ENCODE data around the gene FOXN1.

The FOXN1 gene

DNA sequence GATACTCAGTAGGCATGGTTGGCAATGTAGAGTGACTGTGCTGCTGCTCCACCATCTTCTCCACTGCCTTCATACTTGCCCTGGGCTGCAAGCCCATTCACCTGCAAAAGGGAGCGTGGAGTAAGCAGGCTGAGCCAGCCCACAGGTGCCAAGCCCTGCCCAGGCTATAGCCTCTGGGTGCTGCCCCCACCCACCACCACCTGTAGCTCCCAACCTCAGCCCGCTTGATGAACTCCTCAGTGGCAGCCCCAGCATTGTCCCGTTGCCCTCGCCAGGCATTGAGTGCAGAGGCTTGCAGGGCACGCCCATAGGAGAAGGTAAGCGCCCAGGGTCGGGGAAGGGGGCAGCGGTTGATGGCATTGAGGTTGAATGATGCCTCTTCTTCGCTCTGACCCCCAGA is 67.4 kb downstream of the FOXN1 start:
- Histone ChIP-seq H3K9me3 (ENCODE audit: insufficient read depth, low read depth, low read length) (no peaks in the 10 kb centered on the region), H3K9ac (ENCODE audit: low read length) (no peak overlapping the region), H2BK12ac (ENCODE audit: low read length) (no peak overlapping the region), H2BK120ac (ENCODE audit: insufficient read depth, low read length, poor library complexity) (no peak overlapping the region), H4K8ac (ENCODE audit: low read depth, low read length) (no peak overlapping the region), H4K12ac (ENCODE audit: low read depth, low read length) (no peak overlapping the region), H2BK5ac (ENCODE audit: low read depth, low read length, poor library complexity) (no peak overlapping the region), H3K27ac (ENCODE audit: low read depth, low read length) (no peak overlapping the region), H4K91ac (ENCODE audit: low read depth, low read length) (no peak overlapping the region), H2AFZ (ENCODE audit: insufficient read depth, low read length, poor library complexity) (no peak overlapping the region), H3K27me3 (ENCODE audit: insufficient read depth, low read length) (no peaks in the 10 kb centered on the region), H3K79me2 (ENCODE audit: control insufficient read depth, insufficient read depth, low read length, poor library complexity) (peaks cover 6% of the 10 kb centered on the region), H3K4me1 (ENCODE audit: control insufficient read depth in 1 of 2, insufficient read depth in 2 of 2, low read length in 2 of 2) (peaks cover 7 to 12% of the 10 kb centered on the region in 2 experiments), H2AK5ac (ENCODE audit: low read length) (no peak overlapping the region), H3K23ac (ENCODE audit: low read length) (no peak overlapping the region), H3K18ac (ENCODE audit: low read length) (no peak overlapping the region), H3K4me2 (ENCODE audit: low read length) (no peak overlapping the region), H3K4me3 (ENCODE audit: low read depth, low read length) (no peak overlapping the region), H3K14ac (ENCODE audit: low read length) (no peak overlapping the region), H3K79me1 (ENCODE audit: low read length) (peaks cover 9% of the 10 kb centered on the region), H3K4ac (ENCODE audit: low read depth, low read length) (no peak overlapping the region), H3K36me3 (ENCODE audit: control insufficient read depth in 1 of 2, insufficient read depth in 2 of 2, low read length in 2 of 2) (peaks cover 8 to 12% of the 10 kb centered on the region in 2 experiments)
- WGBS (ENCODE audit: extremely low coverage, insufficient coverage, insufficient read length), result no CpG with 5 or more reads among the region's 9 CpGs
- DNase-seq, result no peak

GRCh38 chr17:28573966-28574480 is 67.9 kb downstream of the FOXN1 start:
- H3K4me1 ChIP-seq (ENCODE audit: control insufficient read depth in 1 of 2, insufficient read depth in 2 of 2, low read length in 2 of 2), result peaks cover 7 to 12% of the 10 kb centered on the region in 2 experiments
- no peak for DNase-seq
- no peaks in the 10 kb centered on the region for H3K27me3 ChIP-seq (ENCODE audit: insufficient read depth, low read length)
- no peak overlapping the region for H4K91ac ChIP-seq (ENCODE audit: low read depth, low read length)
- no peak overlapping the region for H3K18ac ChIP-seq (ENCODE audit: low read length)
- no peak overlapping the region for H2AK5ac ChIP-seq (ENCODE audit: low read length)
- no peak overlapping the region for H2AFZ ChIP-seq (ENCODE audit: insufficient read depth, low read length, poor library complexity)
- H2BK12ac ChIP-seq (ENCODE audit: low read length), result no peak overlapping the region
- H3K79me2 ChIP-seq (ENCODE audit: control insufficient read depth, insufficient read depth, low read length, poor library complexity), result peaks cover 6% of the 10 kb centered on the region
- no peak overlapping the region for H3K14ac ChIP-seq (ENCODE audit: low read length)
- no CpG with 5 or more reads among the region's 6 CpGs for WGBS (ENCODE audit: extremely low coverage, insufficient coverage, insufficient read length)
- H4K8ac ChIP-seq (ENCODE audit: low read depth, low read length), result no peak overlapping the region
- H3K27ac ChIP-seq (ENCODE audit: low read depth, low read length), result no peak overlapping the region
- peaks cover 13 to 17% of the 10 kb centered on the region in 2 experiments for H3K36me3 ChIP-seq (ENCODE audit: control insufficient read depth in 1 of 2, insufficient read depth in 2 of 2, low read length in 2 of 2)
- no peaks in the 10 kb centered on the region for H3K9me3 ChIP-seq (ENCODE audit: insufficient read depth, low read depth, low read length)
- no peak overlapping the region for H3K4me2 ChIP-seq (ENCODE audit: low read length)
- no peak overlapping the region for H4K12ac ChIP-seq (ENCODE audit: low read depth, low read length)
- no peak overlapping the region for H3K4ac ChIP-seq (ENCODE audit: low read depth, low read length)
- H3K23ac ChIP-seq (ENCODE audit: low read length), result no peak overlapping the region
- H3K79me1 ChIP-seq (ENCODE audit: low read length), result peaks cover 9% of the 10 kb centered on the region
- no peak overlapping the region for H3K9ac ChIP-seq (ENCODE audit: low read length)
- H2BK5ac ChIP-seq (ENCODE audit: low read depth, low read length, poor library complexity), result no peak overlapping the region
- no peak overlapping the region for H2BK120ac ChIP-seq (ENCODE audit: insufficient read depth, low read length, poor library complexity)
- no peak overlapping the region for H3K4me3 ChIP-seq (ENCODE audit: low read depth, low read length)

DNA sequence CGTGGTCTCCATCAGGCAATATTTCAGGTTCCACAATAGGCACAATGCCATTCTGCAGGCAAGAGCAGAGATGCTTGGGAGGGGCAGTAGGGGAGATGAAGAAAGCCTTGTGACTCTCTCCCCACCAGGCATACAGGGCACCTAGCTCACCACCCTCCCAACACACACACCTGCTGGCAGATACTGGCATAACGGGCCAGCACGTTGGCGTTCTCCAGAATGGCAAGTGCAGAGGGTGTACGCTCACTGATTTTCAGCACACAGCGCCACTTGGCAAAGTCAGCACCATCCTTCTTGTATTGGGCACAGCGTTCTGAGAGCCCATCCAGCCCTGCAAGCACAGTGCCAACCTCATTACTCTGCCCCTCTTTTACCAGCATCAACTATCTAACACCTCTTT is 68.4 kb downstream of the FOXN1 start:
- Histone ChIP-seq H3K4me1 (ENCODE audit: control insufficient read depth in 1 of 2, insufficient read depth in 2 of 2, low read length in 2 of 2) (peaks cover 7 to 12% of the 10 kb centered on the region in 2 experiments), H3K4ac (ENCODE audit: low read depth, low read length) (no peak overlapping the region), H2BK120ac (ENCODE audit: insufficient read depth, low read length, poor library complexity) (no peak overlapping the region), H3K27ac (ENCODE audit: low read depth, low read length) (no peak overlapping the region), H4K8ac (ENCODE audit: low read depth, low read length) (no peak overlapping the region), H3K18ac (ENCODE audit: low read length) (no peak overlapping the region), H3K4me3 (ENCODE audit: low read depth, low read length) (peak overlapping the region; percentile 3), H3K9ac (ENCODE audit: low read length) (no peak overlapping the region), H3K79me2 (ENCODE audit: control insufficient read depth, insufficient read depth, low read length, poor library complexity) (peaks cover 6% of the 10 kb centered on the region), H2BK12ac (ENCODE audit: low read length) (no peak overlapping the region), H2AFZ (ENCODE audit: insufficient read depth, low read length, poor library complexity) (no peak overlapping the region), H3K79me1 (ENCODE audit: low read length) (peaks cover 9% of the 10 kb centered on the region), H2AK5ac (ENCODE audit: low read length) (no peak overlapping the region), H3K23ac (ENCODE audit: low read length) (no peak overlapping the region), H3K36me3 (ENCODE audit: control insufficient read depth in 1 of 2, insufficient read depth in 2 of 2, low read length in 2 of 2) (peaks cover 15 to 22% of the 10 kb centered on the region in 2 experiments), H3K4me2 (ENCODE audit: low read length) (no peak overlapping the region), H4K91ac (ENCODE audit: low read depth, low read length) (no peak overlapping the region), H3K9me3 (ENCODE audit: insufficient read depth, low read depth, low read length) (no peaks in the 10 kb centered on the region), H4K12ac (ENCODE audit: low read depth, low read length) (no peak overlapping the region), H3K27me3 (ENCODE audit: insufficient read depth, low read length) (no peaks in the 10 kb centered on the region), H2BK5ac (ENCODE audit: low read depth, low read length, poor library complexity) (no peak overlapping the region), H3K14ac (ENCODE audit: low read length) (no peak overlapping the region)
- DNase-seq, result no peak
- no CpG with 5 or more reads among the region's 7 CpGs for WGBS (ENCODE audit: extremely low coverage, insufficient coverage, insufficient read length)

DNA sequence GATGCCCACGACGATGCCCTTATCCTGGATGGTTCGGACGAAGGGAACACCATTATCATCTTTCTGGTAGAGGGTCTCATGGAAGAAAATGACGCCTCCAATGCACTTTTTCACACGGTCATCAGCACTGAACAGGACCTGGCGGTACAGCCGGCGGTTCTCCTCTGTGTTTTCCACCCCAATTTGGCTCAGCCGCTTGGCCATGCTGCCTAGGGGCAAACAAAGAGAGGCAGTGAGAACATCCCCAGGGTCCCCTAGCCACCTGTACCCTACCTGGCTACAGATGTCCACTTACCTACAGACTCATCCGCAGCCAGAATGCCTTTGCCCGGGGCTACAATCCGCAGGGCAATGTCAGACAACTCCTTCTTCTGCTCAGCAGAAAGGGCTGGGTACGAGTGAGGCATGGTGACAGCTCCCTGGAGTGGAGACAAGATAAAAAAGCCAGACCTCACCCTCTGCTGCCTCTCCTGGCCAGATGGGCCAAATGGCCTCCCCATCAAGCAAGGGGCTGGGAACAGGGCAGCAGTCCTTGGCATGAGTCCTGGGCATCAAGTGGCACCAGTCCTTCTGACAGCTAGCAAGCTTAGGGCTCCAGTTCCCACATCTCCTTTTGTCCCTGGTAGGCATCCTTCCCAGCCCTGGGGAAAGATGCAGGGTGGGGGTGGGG is 69.1 kb downstream of the FOXN1 start:
- no peaks in the 10 kb centered on the region for H3K9me3 ChIP-seq (ENCODE audit: insufficient read depth, low read depth, low read length)
- peaks cover 7 to 10% of the 10 kb centered on the region in 2 experiments for H3K4me1 ChIP-seq (ENCODE audit: control insufficient read depth in 1 of 2, insufficient read depth in 2 of 2, low read length in 2 of 2)
- H2BK120ac ChIP-seq (ENCODE audit: insufficient read depth, low read length, poor library complexity), result no peak overlapping the region
- H3K27me3 ChIP-seq (ENCODE audit: insufficient read depth, low read length), result no peaks in the 10 kb centered on the region
- no peak overlapping the region for H4K12ac ChIP-seq (ENCODE audit: low read depth, low read length)
- H2BK12ac ChIP-seq (ENCODE audit: low read length), result no peak overlapping the region
- no peak overlapping the region for H3K27ac ChIP-seq (ENCODE audit: low read depth, low read length)
- H3K14ac ChIP-seq (ENCODE audit: low read length), result no peak overlapping the region
- H3K18ac ChIP-seq (ENCODE audit: low read length), result no peak overlapping the region
- H3K79me2 ChIP-seq (ENCODE audit: control insufficient read depth, insufficient read depth, low read length, poor library complexity), result peaks cover 6% of the 10 kb centered on the region
- H3K4me2 ChIP-seq (ENCODE audit: low read length), result no peak overlapping the region
- no peak overlapping the region for H3K9ac ChIP-seq (ENCODE audit: low read length)
- no peak overlapping the region for H3K23ac ChIP-seq (ENCODE audit: low read length)
- no peak for DNase-seq
- H3K4ac ChIP-seq (ENCODE audit: low read depth, low read length), result no peak overlapping the region
- H2BK5ac ChIP-seq (ENCODE audit: low read depth, low read length, poor library complexity), result no peak overlapping the region
- no peak overlapping the region for H2AFZ ChIP-seq (ENCODE audit: insufficient read depth, low read length, poor library complexity)
- H2AK5ac ChIP-seq (ENCODE audit: low read length), result no peak overlapping the region
- peaks cover 19 to 27% of the 10 kb centered on the region in 2 experiments for H3K36me3 ChIP-seq (ENCODE audit: control insufficient read depth in 1 of 2, insufficient read depth in 2 of 2, low read length in 2 of 2)
- H4K91ac ChIP-seq (ENCODE audit: low read depth, low read length), result no peak overlapping the region
- H4K8ac ChIP-seq (ENCODE audit: low read depth, low read length), result no peak overlapping the region
- H3K4me3 ChIP-seq (ENCODE audit: low read depth, low read length), result no peak overlapping the region
- no CpG with 5 or more reads among the region's 14 CpGs for WGBS (ENCODE audit: extremely low coverage, insufficient coverage, insufficient read length)
- H3K79me1 ChIP-seq (ENCODE audit: low read length), result peaks cover 9% of the 10 kb centered on the region

Data from trophoblast cell (in vitro differentiated cells and primary cell).